ENCODE data around the gene MICALL1.

Gene MICALL1

GRCh38 chr22:37905534-37906363 lies at the start of gene MICALL1:
Gene MICALL1, plus strand, starts transcription at chr22:37906297. Its CDS starts 126 bp downstream, at chr22:37906423.
- DNase-seq: peak; percentile 81

- no peak for DNase-seq
Observed at GRCh38 chr22:37860796-37861421, 45.2 kb upstream of the MICALL1 start.

- DNase-seq: no peak
Observed at GRCh38 chr22:37862570-37863325, 43.3 kb upstream of the MICALL1 start.

GRCh38 chr22:37865510-37865909 lies 40.6 kb upstream of the MICALL1 start:
- DNase-seq: no peak

GRCh38 chr22:37870273-37870672 lies 35.8 kb upstream of the MICALL1 start:
- DNase-seq: no peak

GRCh38 chr22:37880668-37881440 lies 25.2 kb upstream of the MICALL1 start:
- no peak for DNase-seq

GRCh38 chr22:37884420-37884819 lies 21.7 kb upstream of the MICALL1 start:
- no peak for DNase-seq

GRCh38 chr22:37887584-37888378 lies 18.3 kb upstream of the MICALL1 start:
- DNase-seq: no peak

- no peak for DNase-seq
Observed at GRCh38 chr22:37891926-37892325, 14.2 kb upstream of the MICALL1 start.

GRCh38 chr22:37892566-37893335 lies 13.3 kb upstream of the MICALL1 start:
- DNase-seq: no peak

- no peak for DNase-seq
Observed at GRCh38 chr22:37893583-37893983, 12.5 kb upstream of the MICALL1 start.

- no peak for DNase-seq
Observed at GRCh38 chr22:37894939-37895670, 11.0 kb upstream of the MICALL1 start.

- DNase-seq: no peak
Observed at GRCh38 chr22:37896181-37896592, 9.9 kb upstream of the MICALL1 start.

GRCh38 chr22:37896939-37897338 lies 9.2 kb upstream of the MICALL1 start:
- no peak for DNase-seq

- no peak for DNase-seq
Observed at GRCh38 chr22:37897807-37898206, 8.3 kb upstream of the MICALL1 start.

GRCh38 chr22:37898441-37899181 lies 7.5 kb upstream of the MICALL1 start:
- no peak for DNase-seq

- peak; percentile 62 for DNase-seq
Observed at GRCh38 chr22:37904572-37905533, 1.2 kb upstream of the MICALL1 start.

- no peak for DNase-seq
Observed at GRCh38 chr22:37906364-37907008, 389 bp downstream of the MICALL1 start.
